Activated CD4-positive, alpha-beta T cell treated with anti-CD3 and anti-CD28 coated beads for 48 hours (primary cell): ENCODE results near the gene TMEM132A.

ENCODE experiments used
- DNase-seq: peaks from one replicate; pipeline ENCODE4 v3.0.0-alpha.2; 2020

The TMEM132A gene

GRCh38 chr11:60924110-60924905 is at the start of gene TMEM132A:
TMEM132A (plus strand) TSS chr11:60924460; CDS start chr11:60924634, 174 bp downstream.
- DNase-seq = peak; percentile 32

- DNase-seq = no peak
Measured at GRCh38 chr11:60875366-60876167, 48.7 kb upstream of the TMEM132A start.

GRCh38 chr11:60876168-60876485 is 48.1 kb upstream of the TMEM132A start:
- no peak for DNase-seq

GRCh38 chr11:60878245-60879101 is 45.8 kb upstream of the TMEM132A start:
- DNase-seq = no peak

- no peak for DNase-seq
Measured at GRCh38 chr11:60879104-60879503, 45.2 kb upstream of the TMEM132A start.

GRCh38 chr11:60879971-60880588 is 44.2 kb upstream of the TMEM132A start:
- no peak for DNase-seq

GRCh38 chr11:60880643-60881282 is 43.5 kb upstream of the TMEM132A start:
- DNase-seq = no peak

GRCh38 chr11:60887556-60887955 is 36.7 kb upstream of the TMEM132A start:
- DNase-seq = peak; percentile 51

- no peak for DNase-seq
Measured at GRCh38 chr11:60889869-60890311, 34.4 kb upstream of the TMEM132A start.

GRCh38 chr11:60890696-60891095 is 33.6 kb upstream of the TMEM132A start:
- DNase-seq = no peak

- DNase-seq = no peak
Measured at GRCh38 chr11:60891103-60891741, 33.0 kb upstream of the TMEM132A start.

GRCh38 chr11:60895687-60896086 is 28.6 kb upstream of the TMEM132A start:
- no peak for DNase-seq

- DNase-seq = no peak
Measured at GRCh38 chr11:60897496-60897895, 26.8 kb upstream of the TMEM132A start.

- DNase-seq = peak; percentile 40
Measured at GRCh38 chr11:60899046-60899936, 25.0 kb upstream of the TMEM132A start.

- DNase-seq = no peak
Measured at GRCh38 chr11:60899977-60900376, 24.3 kb upstream of the TMEM132A start.

- DNase-seq = no peak
Measured at GRCh38 chr11:60900673-60901404, 23.4 kb upstream of the TMEM132A start.

GRCh38 chr11:60902625-60903024 is 21.6 kb upstream of the TMEM132A start:
- no peak for DNase-seq

GRCh38 chr11:60905047-60905446 is 19.2 kb upstream of the TMEM132A start:
- DNase-seq = no peak

GRCh38 chr11:60905551-60906113 is 18.6 kb upstream of the TMEM132A start:
- peak; percentile 30 for DNase-seq
